Measurements from ENCODE around the gene TMPRSS4. TPM values are rescaled to one million over a fixed set of nuclear protein-coding genes. Genes with fewer than 3 reads are reported as not detected.

TMPRSS4 gene
- polyA plus RNA-seq, 3 donors from 2014 or later: not detected

DNA sequence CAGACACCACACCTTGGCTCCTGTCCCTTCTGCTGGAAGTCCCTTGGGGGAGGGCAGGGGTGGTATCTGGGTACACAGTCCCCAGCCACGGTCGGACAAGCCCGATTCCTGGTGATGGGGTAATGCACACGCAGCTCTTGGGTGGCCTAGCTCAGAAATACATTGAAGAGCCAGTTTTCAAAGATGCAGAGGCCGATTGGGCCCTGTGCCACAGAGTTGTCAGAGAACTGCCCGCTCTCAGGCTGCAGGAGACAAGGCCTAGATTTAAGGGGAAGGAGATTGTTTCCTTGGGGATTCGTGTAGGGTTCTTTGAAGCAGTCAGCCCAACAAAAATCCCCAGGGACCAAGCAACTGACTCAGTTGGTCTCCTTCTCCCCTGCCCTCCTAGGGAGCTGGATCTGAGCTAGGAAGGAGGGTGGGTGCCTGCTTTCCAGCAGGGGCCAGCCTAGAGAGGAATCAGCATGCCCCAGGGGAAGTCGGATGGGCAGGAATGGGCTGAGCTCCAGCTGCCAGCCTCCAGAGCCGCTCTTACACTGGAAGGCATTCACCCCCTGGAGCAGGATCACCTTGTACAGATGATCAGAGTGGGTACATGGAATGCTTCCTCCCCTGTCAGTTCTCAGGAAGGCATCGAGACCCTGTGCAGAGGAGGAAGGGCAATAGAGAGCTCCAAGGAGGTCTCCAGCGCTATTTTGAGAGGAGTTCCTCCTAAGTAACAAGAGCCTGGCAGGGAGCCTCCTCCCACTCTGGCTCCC, 79.1 kb downstream of the TMPRSS4 start:
- H3K4me3 Mint-ChIP-seq: peak overlapping the region in 1 of 5 donors; percentile 44
- peaks cover 0 to 2% (median 0%) of the 10 kb centered on the region in 6 donors for H3K9me3 Mint-ChIP-seq
- H3K27me3 Mint-ChIP-seq (ENCODE audit: low read depth in 3 of 3): peaks cover 10 to 22% (median 16%) of the 10 kb centered on the region in 3 donors
- no peak overlapping the region for H3K27ac Mint-ChIP-seq
- H3K36me3 Mint-ChIP-seq: no peaks in the 10 kb centered on the region
- DNase-seq: no peak
- peaks cover 8 to 11% of the 10 kb centered on the region in 2 donors for H3K4me1 Mint-ChIP-seq

- Mint-ChIP-seq H3K27me3 (ENCODE audit: low read depth in 3 of 3) (peaks cover 8 to 16% (median 16%) of the 10 kb centered on the region in 3 donors), H3K4me1 (peaks cover 8 to 11% of the 10 kb centered on the region in 2 donors), H3K27ac (no peak overlapping the region), H3K9me3 (peaks cover 0 to 2% (median 0%) of the 10 kb centered on the region in 6 donors), H3K4me3 (peak overlapping the region in 1 of 5 donors; percentile 66), H3K36me3 (no peaks in the 10 kb centered on the region)
- peak; percentile 8 to 28 (median 11) for DNase-seq
These were observed 79.8 kb downstream of the TMPRSS4 start for GRCh38 chr11:118156531-118157185.

DNA sequence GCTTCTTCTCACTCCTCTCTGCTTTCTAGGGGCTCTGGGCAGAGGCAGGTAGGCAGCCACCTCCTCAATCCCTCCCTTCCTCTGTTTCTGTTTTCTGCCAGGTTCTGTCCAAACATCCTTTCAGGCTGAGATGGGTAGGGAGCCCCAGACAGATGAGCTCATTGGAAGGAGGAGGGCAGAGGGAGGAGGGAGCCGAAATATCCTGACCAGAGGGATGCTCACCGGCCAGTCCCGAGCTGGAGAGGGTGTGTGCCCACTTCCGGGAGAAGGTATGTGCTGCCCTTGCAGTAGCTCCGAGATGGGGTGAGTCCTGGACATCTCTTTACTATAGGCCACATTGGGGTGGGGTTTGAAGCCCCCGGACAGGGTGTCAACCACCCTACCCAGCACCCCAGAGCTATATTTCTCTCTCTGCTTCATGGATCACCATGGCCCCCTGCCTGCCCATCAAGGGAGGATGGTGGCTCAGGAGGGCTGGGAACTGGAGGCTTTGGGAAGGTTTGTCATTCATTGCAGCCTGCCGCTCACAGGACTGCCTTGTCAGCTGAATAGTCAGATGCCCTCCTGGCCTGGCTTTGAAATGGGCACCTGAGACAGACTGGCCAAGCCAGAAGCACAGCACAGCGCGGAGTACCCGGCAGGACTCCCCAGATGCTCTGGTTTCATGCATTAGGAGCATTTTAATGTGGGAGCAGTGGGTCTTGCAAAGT, 80.5 kb downstream of the TMPRSS4 start:
- Mint-ChIP-seq H3K4me1 (peaks cover 8 to 11% of the 10 kb centered on the region in 2 donors), H3K4me3 (peak overlapping the region in 1 of 5 donors; percentile 66), H3K27me3 (ENCODE audit: low read depth in 3 of 3) (peaks cover 10 to 16% (median 16%) of the 10 kb centered on the region in 3 donors), H3K9me3 (peaks cover 0 to 2% (median 0%) of the 10 kb centered on the region in 6 donors), H3K27ac (no peak overlapping the region), H3K36me3 (no peaks in the 10 kb centered on the region)
- DNase-seq: no peak

DNA sequence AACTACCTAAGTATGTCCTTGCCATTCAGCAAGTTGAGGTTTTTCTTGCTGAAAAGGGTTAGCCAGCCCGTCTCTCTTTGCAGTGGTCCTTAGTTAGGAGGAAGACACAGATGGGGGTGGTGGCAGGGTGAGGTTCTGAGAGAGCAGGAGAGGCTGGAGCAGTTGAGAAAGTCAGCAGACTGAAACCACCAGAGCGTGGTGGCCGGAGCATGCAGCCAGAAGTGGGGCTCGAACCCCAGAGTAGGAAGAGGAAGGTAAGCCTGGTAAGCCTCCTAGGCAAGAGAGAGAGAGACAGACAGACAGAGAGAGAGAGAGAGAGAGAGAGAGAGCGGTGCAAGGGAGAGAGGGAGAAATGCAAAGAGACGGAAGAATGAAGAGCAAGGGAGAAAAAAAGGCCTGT, 84.9 kb downstream of the TMPRSS4 start:
- peaks cover 7 to 12% (median 11%) of the 10 kb centered on the region in 3 donors for H3K27me3 Mint-ChIP-seq (ENCODE audit: low read depth in 3 of 3)
- no peaks in the 10 kb centered on the region for H3K36me3 Mint-ChIP-seq
- H3K27ac Mint-ChIP-seq: no peak overlapping the region

GRCh38 chr11:118162846-118163245, 86.0 kb downstream of the TMPRSS4 start:
- Mint-ChIP-seq H3K4me3 (no peak overlapping the region), H3K27ac (no peak overlapping the region), H3K4me1 (no peaks in the 10 kb centered on the region), H3K27me3 (ENCODE audit: low read depth in 3 of 3) (peaks cover 1 to 20% (median 11%) of the 10 kb centered on the region in 3 donors), H3K9me3 (no peaks in the 10 kb centered on the region), H3K36me3 (no peaks in the 10 kb centered on the region)
- DNase-seq: no peak

More for the DNA sequence above, 84.9 kb downstream of the TMPRSS4 start:
- H3K4me1 Mint-ChIP-seq: peaks cover 2 to 5% of the 10 kb centered on the region in 2 donors
- DNase-seq: no peak
- H3K4me3 Mint-ChIP-seq: no peak overlapping the region
- no peaks in the 10 kb centered on the region for H3K9me3 Mint-ChIP-seq

DNA sequence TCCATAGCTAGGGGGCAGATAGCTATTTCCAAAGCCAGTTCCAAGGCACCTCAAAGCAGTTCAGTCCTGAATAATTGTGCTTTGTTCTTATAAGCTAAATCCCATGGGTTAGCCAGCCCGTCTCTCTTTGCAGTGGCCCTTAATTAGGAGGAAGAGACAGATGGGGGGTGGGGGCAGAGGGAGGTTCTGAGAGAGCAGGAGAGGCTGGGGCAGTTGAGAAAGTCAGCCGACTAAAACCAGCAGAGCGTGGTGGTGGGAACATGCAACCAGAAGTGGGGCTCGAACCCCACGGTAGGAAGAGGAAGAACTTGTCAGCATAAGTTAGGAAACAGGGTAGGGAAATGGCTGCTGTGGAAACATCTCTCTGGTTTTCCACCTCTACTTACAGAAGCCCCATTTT, 86.6 kb downstream of the TMPRSS4 start:
- Mint-ChIP-seq H3K4me1 (no peaks in the 10 kb centered on the region), H3K27ac (no peak overlapping the region), H3K36me3 (no peaks in the 10 kb centered on the region), H3K9me3 (no peaks in the 10 kb centered on the region), H3K4me3 (no peak overlapping the region), H3K27me3 (ENCODE audit: low read depth in 3 of 3) (peaks cover 0 to 18% (median 12%) of the 10 kb centered on the region in 3 donors)
- no peak for DNase-seq

DNA sequence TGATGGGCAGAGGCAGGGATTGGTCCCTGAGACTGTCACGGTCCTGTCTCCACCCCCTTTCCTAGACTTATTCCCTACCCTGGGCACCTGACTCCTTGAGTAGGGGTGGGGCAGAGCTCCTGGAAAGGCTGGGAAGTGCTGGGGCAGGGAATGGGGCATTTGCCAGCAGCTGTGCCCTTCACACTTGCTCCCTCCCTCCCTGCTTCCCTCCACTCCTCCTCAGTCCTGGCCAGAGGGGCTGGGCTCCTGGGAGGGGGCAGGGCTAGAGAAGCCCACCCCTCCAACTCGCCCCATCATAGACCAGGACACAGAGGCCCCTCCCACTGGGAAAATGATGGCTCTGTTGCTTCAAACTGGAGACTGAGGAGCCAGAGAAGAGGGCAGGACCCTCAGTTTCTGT, 88.0 kb downstream of the TMPRSS4 start:
- H3K27me3 Mint-ChIP-seq (ENCODE audit: low read depth in 3 of 3): peaks cover 1 to 14% (median 10%) of the 10 kb centered on the region in 3 donors
- no peak for DNase-seq
- H3K9me3 Mint-ChIP-seq: no peaks in the 10 kb centered on the region
- no peak overlapping the region for H3K4me3 Mint-ChIP-seq
- no peaks in the 10 kb centered on the region for H3K36me3 Mint-ChIP-seq
- no peak overlapping the region for H3K27ac Mint-ChIP-seq
- no peaks in the 10 kb centered on the region for H3K4me1 Mint-ChIP-seq

DNA sequence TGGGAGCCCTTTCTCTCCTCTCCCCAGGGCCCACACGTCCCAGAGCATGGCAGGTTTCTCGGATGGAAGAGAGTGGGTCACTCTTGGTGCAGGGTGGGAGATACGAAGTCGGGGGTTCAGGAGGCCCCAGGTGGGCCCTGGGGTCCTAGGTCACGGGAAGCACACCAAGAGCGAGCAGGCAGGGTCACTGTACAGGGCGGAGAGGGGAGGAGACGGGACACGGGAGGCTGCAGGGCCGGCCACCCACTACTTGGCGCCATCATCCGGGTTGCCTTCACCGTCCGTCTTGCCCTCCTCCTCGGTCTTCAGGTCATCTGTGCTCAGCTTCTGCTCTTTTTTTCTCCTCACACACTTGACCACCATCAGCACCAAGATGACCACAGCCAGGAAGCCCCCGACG, 89.8 kb downstream of the TMPRSS4 start:
- H3K4me3 Mint-ChIP-seq: no peak overlapping the region
- no peaks in the 10 kb centered on the region for H3K4me1 Mint-ChIP-seq
- H3K27ac Mint-ChIP-seq: no peak overlapping the region
- H3K36me3 Mint-ChIP-seq: no peaks in the 10 kb centered on the region
- no peaks in the 10 kb centered on the region for H3K9me3 Mint-ChIP-seq
- no peak for DNase-seq
- peaks cover 1 to 13% (median 6%) of the 10 kb centered on the region in 3 donors for H3K27me3 Mint-ChIP-seq (ENCODE audit: low read depth in 3 of 3)

DNA sequence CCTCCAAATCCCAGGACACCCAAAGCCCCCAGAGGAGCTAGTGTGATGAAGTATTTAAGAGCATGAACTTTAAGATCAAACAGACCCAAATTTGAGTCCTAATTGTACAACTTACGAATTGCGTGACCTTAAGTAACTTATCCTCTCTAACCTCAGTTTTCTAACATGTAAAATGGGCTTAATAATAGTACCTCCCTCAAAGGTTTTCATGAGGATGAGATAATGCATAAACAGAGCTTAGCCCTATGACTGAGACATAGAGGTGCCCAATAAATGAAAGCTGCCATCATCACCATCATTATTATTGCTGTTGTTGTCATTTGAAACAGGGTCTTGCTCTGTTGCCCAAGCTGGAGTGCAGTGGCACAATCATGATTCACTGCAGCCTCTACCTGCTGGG, 90.4 kb downstream of the TMPRSS4 start:
- H3K27me3 Mint-ChIP-seq (ENCODE audit: low read depth in 3 of 3): peaks cover 1 to 15% (median 3%) of the 10 kb centered on the region in 3 donors
- no peaks in the 10 kb centered on the region for H3K4me1 Mint-ChIP-seq
- H3K27ac Mint-ChIP-seq: no peak overlapping the region
- H3K4me3 Mint-ChIP-seq: no peak overlapping the region
- no peaks in the 10 kb centered on the region for H3K36me3 Mint-ChIP-seq
- DNase-seq: no peak
- H3K9me3 Mint-ChIP-seq: no peaks in the 10 kb centered on the region

GRCh38 chr11:118167906-118168305, 91.0 kb downstream of the TMPRSS4 start:
- Mint-ChIP-seq H3K4me1 (no peaks in the 10 kb centered on the region), H3K36me3 (no peaks in the 10 kb centered on the region), H3K27me3 (ENCODE audit: low read depth in 3 of 3) (peaks cover 1 to 15% (median 3%) of the 10 kb centered on the region in 3 donors), H3K4me3 (no peak overlapping the region), H3K27ac (no peak overlapping the region), H3K9me3 (no peaks in the 10 kb centered on the region)
- DNase-seq: no peak

- Mint-ChIP-seq H3K9me3 (no peaks in the 10 kb centered on the region), H3K36me3 (no peaks in the 10 kb centered on the region), H3K4me1 (no peaks in the 10 kb centered on the region), H3K27me3 (ENCODE audit: low read depth in 3 of 3) (peaks cover 1 to 15% (median 3%) of the 10 kb centered on the region in 3 donors), H3K4me3 (no peak overlapping the region), H3K27ac (no peak overlapping the region)
- DNase-seq: no peak
These were observed 91.4 kb downstream of the TMPRSS4 start for GRCh38 chr11:118168316-118168715.

- DNase-seq: no peak
- Mint-ChIP-seq H3K4me3 (no peak overlapping the region), H3K4me1 (no peaks in the 10 kb centered on the region), H3K27ac (no peak overlapping the region), H3K9me3 (no peaks in the 10 kb centered on the region), H3K36me3 (no peaks in the 10 kb centered on the region), H3K27me3 (ENCODE audit: low read depth in 3 of 3) (peaks cover 1 to 15% (median 3%) of the 10 kb centered on the region in 3 donors)
These were observed 91.9 kb downstream of the TMPRSS4 start for GRCh38 chr11:118168751-118169150.

DNA sequence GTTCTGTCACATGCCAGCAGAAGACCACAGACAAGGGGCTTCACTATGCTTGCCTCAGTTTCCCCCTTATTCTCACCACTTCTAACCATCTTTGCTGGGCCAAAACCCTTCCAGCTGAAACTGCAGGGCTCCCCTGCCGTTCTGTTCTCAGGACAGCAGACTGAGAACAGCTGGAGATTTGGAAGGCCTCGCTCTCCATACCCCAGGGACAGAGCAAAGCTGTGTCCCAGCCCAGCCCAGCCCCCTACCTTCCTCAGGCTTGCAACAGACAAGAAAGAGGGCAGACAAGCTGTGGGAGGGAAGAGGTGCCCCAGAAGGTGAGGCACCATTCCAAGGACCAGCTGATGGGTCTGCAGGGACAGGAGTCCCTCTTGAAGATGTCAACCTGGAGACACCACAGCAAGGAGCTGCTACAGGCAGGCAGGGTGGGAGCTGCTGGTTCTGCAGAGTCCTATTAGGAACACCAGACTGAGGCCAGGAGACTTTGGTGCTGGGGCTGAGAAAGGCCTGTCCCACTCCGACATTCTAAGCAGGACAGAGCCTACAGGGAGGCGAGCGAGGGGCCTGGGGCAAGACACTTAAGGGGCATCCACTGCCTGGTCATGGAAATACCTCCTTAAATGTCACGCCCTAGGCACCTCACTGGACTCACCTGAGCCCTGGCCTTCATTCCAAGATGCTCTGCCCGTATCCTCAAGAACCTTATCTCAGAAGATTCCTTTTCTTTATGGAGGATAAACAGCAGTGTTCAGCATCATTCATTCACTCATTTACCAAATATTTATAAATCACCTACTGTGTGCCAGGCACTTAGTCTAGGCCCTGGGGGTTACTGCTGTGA, 92.6 kb downstream of the TMPRSS4 start:
- DNase-seq: no peak
- H3K9me3 Mint-ChIP-seq: no peaks in the 10 kb centered on the region
- no peak overlapping the region for H3K4me3 Mint-ChIP-seq
- no peaks in the 10 kb centered on the region for H3K36me3 Mint-ChIP-seq
- H3K27ac Mint-ChIP-seq: no peak overlapping the region
- peaks cover 1 to 12% (median 2%) of the 10 kb centered on the region in 3 donors for H3K27me3 Mint-ChIP-seq (ENCODE audit: low read depth in 3 of 3)
- H3K4me1 Mint-ChIP-seq: no peaks in the 10 kb centered on the region
